SJSA1 (cell line): ENCODE results near the gene LIMK2. TPM values are rescaled to one million over a fixed set of nuclear protein-coding genes. Genes with fewer than 3 reads are reported as not detected.

Experiments used
- DNase-seq, 2 experiments: peaks; one replicate each; pipeline ENCODE4 v3.0.0-alpha.2; 2015 to 2020; ENCODE audit warnings: low spot score in 2 of 2, low read depth in 1 of 2
- H3K27ac ChIP-seq: fragments of 250-450 bp; sonication (Bioruptor Pico); 2 replicates; pipeline ENCODE4 v1.5.1; 2020; ENCODE audit warnings: mild to moderate bottlenecking, moderate library complexity
- H3K27me3 ChIP-seq: fragments of 250-450 bp; sonication (Bioruptor Pico); replicated peaks from 2 replicates; pipeline ENCODE4 v1.5.1; 2020; ENCODE audit warnings: mild to moderate bottlenecking, moderate library complexity
- H3K36me3 ChIP-seq: fragments of 250-450 bp; sonication (Bioruptor Pico); 2 replicates; pipeline ENCODE4 v1.5.1; 2020; ENCODE audit warnings: mild to moderate bottlenecking
- H3K4me1 ChIP-seq: fragments of 250-450 bp; sonication (Bioruptor Pico); replicated peaks from 2 replicates; pipeline ENCODE4 v1.6.1; 2021; ENCODE audit warnings: mild to moderate bottlenecking
- H3K4me3 ChIP-seq: fragments of 250-450 bp; sonication (Bioruptor Pico); 2 replicates; pipeline ENCODE4 v1.5.1; 2020; ENCODE audit warnings: mild to moderate bottlenecking
- H3K9me3 ChIP-seq: fragments of 250-450 bp; sonication (Bioruptor Pico); replicated peaks from 2 replicates; pipeline ENCODE4 v1.5.1; 2020; ENCODE audit warnings: mild to moderate bottlenecking
- total RNA-seq: library from RNA; depleted of rRNA; stranded (reverse); fragments of >200 nt; shearing (Covaris generic); gene quantifications from 2 replicates; pipeline ENCODE4 v1.2.3, GENCODE V29; 2014

The LIMK2 gene
- total RNA-seq, 1 experiment from 2014 or later: 21.8 TPM

DNA sequence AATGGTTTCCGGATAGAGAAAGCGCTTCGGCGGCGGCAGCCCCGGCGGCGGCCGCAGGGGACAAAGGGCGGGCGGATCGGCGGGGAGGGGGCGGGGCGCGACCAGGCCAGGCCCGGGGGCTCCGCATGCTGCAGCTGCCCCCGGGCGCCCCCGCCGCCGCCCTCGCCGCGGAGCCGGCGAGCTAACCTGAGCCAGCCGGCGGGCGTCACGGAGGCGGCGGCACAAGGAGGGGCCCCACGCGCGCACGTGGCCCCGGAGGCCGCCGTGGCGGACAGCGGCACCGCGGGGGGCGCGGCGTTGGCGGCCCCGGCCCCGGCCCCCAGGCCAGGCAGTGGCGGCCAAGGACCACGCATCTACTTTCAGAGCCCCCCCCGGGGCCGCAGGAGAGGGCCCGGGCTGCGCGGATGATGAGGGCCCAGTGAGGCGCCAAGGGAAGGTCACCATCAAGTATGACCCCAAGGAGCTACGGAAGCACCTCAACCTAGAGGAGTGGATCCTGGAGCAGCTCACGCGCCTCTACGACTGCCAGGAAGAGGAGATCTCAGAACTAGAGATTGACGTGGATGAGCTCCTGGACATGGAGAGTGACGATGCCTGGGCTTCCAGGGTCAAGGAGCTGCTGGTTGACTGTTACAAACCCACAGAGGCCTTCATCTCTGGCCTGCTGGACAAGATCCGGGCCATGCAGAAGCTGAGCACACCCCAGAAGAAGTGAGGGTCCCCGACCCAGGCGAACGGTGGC is 64.5 kb downstream of the LIMK2 start:
- H3K4me1 ChIP-seq: no peaks in the 10 kb centered on the region
- H3K27ac ChIP-seq: no peak overlapping the region
- H3K9me3 ChIP-seq: no peaks in the 10 kb centered on the region
- H3K36me3 ChIP-seq: peaks cover 57% of the 10 kb centered on the region
- no peak for DNase-seq
- no peaks in the 10 kb centered on the region for H3K27me3 ChIP-seq
- H3K4me3 ChIP-seq: no peak overlapping the region

DNA sequence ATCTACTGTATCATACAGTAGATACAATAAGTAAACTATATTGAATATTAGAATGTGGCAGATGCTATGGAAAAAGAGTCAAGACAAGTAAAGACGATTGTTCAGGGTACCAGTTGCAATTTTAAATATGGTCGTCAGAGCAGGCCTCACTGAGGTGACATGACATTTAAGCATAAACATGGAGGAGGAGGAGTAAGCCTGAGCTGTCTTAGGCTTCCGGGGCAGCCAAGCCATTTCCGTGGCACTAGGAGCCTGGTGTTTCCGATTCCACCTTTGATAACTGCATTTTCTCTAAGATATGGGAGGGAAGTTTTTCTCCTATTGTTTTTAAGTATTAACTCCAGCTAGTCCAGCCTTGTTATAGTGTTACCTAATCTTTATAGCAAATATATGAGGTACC is 65.6 kb downstream of the LIMK2 start:
- Histone ChIP-seq H3K9me3 (no peaks in the 10 kb centered on the region), H3K4me3 (no peak overlapping the region), H3K27me3 (no peaks in the 10 kb centered on the region), H3K4me1 (no peaks in the 10 kb centered on the region), H3K27ac (no peak overlapping the region), H3K36me3 (peaks cover 47% of the 10 kb centered on the region)
- no peak for DNase-seq

DNA sequence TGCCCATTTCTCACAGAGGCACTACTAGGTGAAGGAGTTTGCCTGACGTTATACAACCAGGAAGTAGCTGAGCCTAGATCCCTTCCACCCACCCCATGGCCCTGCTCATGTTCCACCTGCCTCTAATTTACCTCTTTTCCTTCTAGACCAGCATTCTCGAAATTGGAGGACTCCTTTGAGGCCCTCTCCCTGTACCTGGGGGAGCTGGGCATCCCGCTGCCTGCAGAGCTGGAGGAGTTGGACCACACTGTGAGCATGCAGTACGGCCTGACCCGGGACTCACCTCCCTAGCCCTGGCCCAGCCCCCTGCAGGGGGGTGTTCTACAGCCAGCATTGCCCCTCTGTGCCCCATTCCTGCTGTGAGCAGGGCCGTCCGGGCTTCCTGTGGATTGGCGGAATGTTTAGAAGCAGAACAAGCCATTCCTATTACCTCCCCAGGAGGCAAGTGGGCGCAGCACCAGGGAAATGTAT is 66.1 kb downstream of the LIMK2 start:
- no peak overlapping the region for H3K4me3 ChIP-seq
- peaks cover 43% of the 10 kb centered on the region for H3K36me3 ChIP-seq
- H3K27ac ChIP-seq: no peak overlapping the region
- DNase-seq: no peak
- H3K4me1 ChIP-seq: no peaks in the 10 kb centered on the region
- no peaks in the 10 kb centered on the region for H3K27me3 ChIP-seq
- no peaks in the 10 kb centered on the region for H3K9me3 ChIP-seq

DNA sequence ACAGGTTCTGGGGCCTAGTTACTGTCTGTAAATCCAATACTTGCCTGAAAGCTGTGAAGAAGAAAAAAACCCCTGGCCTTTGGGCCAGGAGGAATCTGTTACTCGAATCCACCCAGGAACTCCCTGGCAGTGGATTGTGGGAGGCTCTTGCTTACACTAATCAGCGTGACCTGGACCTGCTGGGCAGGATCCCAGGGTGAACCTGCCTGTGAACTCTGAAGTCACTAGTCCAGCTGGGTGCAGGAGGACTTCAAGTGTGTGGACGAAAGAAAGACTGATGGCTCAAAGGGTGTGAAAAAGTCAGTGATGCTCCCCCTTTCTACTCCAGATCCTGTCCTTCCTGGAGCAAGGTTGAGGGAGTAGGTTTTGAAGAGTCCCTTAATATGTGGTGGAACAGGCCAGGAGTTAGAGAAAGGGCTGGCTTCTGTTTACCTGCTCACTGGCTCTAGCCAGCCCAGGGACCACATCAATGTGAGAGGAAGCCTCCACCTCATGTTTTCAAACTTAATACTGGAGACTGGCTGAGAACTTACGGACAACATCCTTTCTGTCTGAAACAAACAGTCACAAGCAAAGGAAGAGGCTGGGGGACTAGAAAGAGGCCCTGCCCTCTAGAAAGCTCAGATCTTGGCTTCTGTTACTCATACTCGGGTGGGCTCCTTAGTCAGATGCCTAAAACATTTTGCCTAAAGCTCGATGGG is 66.7 kb downstream of the LIMK2 start:
- no peaks in the 10 kb centered on the region for H3K27me3 ChIP-seq
- H3K4me1 ChIP-seq: no peaks in the 10 kb centered on the region
- H3K9me3 ChIP-seq: no peaks in the 10 kb centered on the region
- no peak overlapping the region for H3K27ac ChIP-seq
- H3K4me3 ChIP-seq: no peak overlapping the region
- H3K36me3 ChIP-seq: peaks cover 37% of the 10 kb centered on the region
- no peak for DNase-seq

- no peak for DNase-seq
- H3K36me3 ChIP-seq: peaks cover 32% of the 10 kb centered on the region
These were observed 67.2 kb downstream of the LIMK2 start for GRCh38 chr22:31279327-31279669.

DNA sequence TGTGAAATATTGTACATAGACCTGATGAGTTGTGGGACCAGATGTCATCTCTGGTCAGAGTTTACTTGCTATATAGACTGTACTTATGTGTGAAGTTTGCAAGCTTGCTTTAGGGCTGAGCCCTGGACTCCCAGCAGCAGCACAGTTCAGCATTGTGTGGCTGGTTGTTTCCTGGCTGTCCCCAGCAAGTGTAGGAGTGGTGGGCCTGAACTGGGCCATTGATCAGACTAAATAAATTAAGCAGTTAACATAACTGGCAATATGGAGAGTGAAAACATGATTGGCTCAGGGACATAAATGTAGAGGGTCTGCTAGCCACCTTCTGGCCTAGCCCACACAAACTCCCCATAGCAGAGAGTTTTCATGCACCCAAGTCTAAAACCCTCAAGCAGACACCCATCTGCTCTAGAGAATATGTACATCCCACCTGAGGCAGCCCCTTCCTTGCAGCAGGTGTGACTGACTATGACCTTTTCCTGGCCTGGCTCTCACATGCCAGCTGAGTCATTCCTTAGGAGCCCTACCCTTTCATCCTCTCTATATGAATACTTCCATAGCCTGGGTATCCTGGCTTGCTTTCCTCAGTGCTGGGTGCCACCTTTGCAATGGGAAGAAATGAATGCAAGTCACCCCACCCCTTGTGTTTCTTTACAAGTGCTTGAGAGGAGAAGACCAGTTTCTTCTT is 67.9 kb downstream of the LIMK2 start:
- no peak for DNase-seq
- no peaks in the 10 kb centered on the region for H3K4me1 ChIP-seq
- H3K9me3 ChIP-seq: no peaks in the 10 kb centered on the region
- no peak overlapping the region for H3K4me3 ChIP-seq
- peaks cover 25% of the 10 kb centered on the region for H3K36me3 ChIP-seq
- H3K27ac ChIP-seq: no peak overlapping the region
- H3K27me3 ChIP-seq: no peaks in the 10 kb centered on the region

More at GRCh38 chr22:31279327-31279669, 67.2 kb downstream of the LIMK2 start:
- H3K4me1 ChIP-seq: no peaks in the 10 kb centered on the region
- H3K27ac ChIP-seq: no peak overlapping the region
- H3K27me3 ChIP-seq: no peaks in the 10 kb centered on the region
- no peak overlapping the region for H3K4me3 ChIP-seq
- no peaks in the 10 kb centered on the region for H3K9me3 ChIP-seq

DNA sequence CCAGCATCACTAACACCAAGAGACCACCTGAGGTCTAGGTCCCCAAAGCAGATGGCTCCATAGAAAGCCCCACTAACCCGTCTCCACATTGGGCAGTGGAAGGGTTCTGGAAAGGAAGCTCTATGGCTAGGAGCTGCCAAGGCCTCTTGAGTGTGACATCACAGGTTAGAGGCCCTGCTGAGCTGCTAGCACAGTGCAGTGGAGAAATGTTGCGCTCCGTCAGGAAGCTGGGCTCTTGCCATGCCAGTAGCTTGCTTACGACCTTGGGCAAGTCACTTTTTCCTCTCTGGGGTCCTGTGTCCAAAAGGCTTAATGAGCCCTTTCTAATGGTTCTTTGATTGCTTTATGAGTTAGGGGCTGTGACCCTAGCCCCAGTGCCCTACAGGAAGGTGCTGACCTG is 69.6 kb downstream of the LIMK2 start:
- H3K36me3 ChIP-seq: peaks cover 13% of the 10 kb centered on the region
- H3K9me3 ChIP-seq: no peaks in the 10 kb centered on the region
- no peak overlapping the region for H3K4me3 ChIP-seq
- DNase-seq: no peak
- H3K27ac ChIP-seq: no peak overlapping the region
- no peaks in the 10 kb centered on the region for H3K4me1 ChIP-seq
- no peaks in the 10 kb centered on the region for H3K27me3 ChIP-seq

GRCh38 chr22:31282748-31283468 is 70.8 kb downstream of the LIMK2 start:
- Histone ChIP-seq H3K4me1 (no peaks in the 10 kb centered on the region), H3K9me3 (no peaks in the 10 kb centered on the region), H3K27ac (no peak overlapping the region), H3K4me3 (no peak overlapping the region), H3K27me3 (no peaks in the 10 kb centered on the region), H3K36me3 (peaks cover 9% of the 10 kb centered on the region)
- no peak for DNase-seq

DNA sequence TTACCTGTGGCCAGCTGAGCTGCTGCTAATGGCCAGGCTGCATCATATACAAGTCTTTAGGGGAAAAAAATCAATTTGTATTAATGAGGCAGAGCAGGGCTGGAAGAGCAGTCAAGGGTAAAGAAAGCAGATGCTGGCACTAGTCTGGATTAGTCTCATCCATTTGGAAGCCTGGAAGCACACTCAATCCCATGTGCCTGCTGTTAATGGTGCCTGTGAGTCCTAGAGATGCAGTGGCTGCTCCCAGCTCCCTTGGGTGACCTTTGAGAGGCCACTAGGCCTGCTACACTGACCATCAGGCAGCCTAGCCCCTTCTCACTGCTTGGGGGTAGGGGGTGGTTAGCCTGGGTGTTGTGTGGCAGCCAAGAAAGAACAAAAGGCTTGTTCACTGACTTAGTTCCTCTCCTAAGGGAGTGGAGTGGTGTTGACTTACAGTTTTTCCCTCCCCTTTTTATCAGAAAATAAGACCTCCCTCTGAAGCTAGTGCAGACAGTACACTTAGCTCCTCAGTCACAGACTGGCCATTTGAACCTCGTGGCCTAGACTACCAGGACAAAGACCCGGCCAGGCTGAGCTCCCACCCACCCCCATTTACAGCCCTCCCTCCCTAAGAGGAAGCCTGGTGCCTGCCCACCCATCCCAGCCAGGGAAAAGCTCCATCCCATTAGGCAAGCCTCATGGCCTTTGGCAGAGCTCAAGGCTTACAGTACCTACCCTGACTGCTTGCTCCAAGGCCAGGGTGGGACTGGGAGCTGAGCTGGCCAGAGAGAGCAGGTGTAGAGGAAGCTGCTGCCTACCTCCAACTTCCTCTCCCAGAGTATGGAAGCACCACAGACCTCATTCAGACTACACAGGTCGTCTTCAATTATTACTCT is 72.4 kb downstream of the LIMK2 start:
- DNase-seq: no peak
- Histone ChIP-seq H3K27me3 (no peaks in the 10 kb centered on the region), H3K4me3 (no peak overlapping the region), H3K27ac (no peak overlapping the region), H3K36me3 (no peaks in the 10 kb centered on the region), H3K9me3 (no peaks in the 10 kb centered on the region), H3K4me1 (no peaks in the 10 kb centered on the region)

GRCh38 chr22:31286360-31287255 is 74.5 kb downstream of the LIMK2 start:
- Histone ChIP-seq H3K27ac (no peak overlapping the region), H3K4me1 (peaks cover 7% of the 10 kb centered on the region), H3K9me3 (no peaks in the 10 kb centered on the region), H3K4me3 (no peak overlapping the region), H3K27me3 (no peaks in the 10 kb centered on the region), H3K36me3 (no peaks in the 10 kb centered on the region)
- no peak for DNase-seq

DNA sequence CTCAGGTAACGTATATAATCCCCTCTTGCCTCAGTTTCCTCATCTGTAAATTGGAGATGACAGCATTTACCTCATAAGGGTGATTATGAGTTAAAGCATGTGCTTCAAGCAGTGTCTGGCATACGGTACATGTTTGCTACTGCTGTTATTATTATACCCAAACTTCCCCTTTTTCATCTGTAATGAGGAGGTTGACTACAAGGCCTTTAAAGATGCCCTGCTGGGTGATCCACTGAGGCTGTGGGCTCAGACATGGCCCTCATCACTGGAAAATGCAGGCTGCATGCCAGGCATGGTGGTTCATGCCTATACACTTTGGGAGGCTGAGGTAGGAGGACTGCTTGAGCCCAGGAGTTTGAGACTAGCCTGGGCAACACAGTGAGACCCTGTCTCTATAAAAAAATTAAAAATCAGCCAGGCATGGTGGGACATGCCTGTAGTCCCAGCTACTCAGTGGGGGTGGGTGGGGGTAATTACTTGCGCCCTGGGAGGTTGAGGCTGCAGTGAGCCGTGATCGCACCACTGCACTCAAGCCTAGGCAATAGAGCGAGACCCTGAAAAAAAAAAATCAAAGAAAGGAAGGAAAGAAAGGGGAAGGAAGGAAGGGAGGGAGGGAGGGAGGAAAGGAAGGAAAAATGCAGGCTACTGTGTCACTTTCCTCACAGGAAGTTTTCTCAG is 75.9 kb downstream of the LIMK2 start:
- Histone ChIP-seq H3K27ac (no peak overlapping the region), H3K4me1 (peaks cover 16% of the 10 kb centered on the region), H3K4me3 (no peak overlapping the region), H3K9me3 (no peaks in the 10 kb centered on the region), H3K36me3 (no peaks in the 10 kb centered on the region), H3K27me3 (no peaks in the 10 kb centered on the region)
- DNase-seq: no peak
